ENCODE measurements around the gene GRAMD1C. TPM values are rescaled to one million over a fixed set of nuclear protein-coding genes. Genes with fewer than 3 reads are reported as not detected.
"Not testable (repeated sequence)": the region's sequence is repeated elsewhere in the genome, so short reads cannot be mapped to it uniquely, and the experiment has no call there.

GRAMD1C gene
- total and polyA plus RNA-seq, 12 donors, result 0.37 to 4.7 (median 1.2) TPM

DNA sequence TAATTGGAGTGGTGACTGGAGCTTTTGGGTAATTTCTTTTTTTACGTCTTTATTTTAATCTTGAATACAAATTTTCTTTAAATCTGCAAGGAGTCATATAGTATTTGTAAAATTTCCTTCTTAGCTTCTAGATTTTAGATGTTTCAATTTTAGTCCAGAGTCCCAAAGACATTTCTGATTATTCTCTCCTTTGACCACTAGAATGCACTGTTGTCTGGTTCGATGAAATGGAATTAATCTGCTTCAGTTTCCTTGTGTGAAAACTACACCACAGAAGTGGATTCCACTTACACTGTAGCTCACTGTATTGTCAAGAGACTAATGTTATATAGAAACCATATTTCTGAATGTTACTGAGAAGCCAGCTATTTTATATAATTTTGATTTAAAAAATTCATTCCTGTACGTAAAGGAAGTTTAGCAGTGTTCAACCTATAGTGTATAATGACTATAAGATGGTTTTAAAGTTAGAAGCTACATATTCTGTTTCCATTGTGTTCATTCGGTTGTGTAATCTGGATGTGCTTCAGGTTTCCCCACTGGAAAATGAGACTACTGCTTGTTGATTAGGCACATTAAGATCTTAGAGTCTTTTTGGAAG, 6.1 kb downstream of the GRAMD1C start:
- peak in 7 of 9 donors; percentile 49 to 70 (median 57) for TF ChIP-seq CTCF (IDR thresholded peaks at IDR 0.05)
- DNase-seq (no peak), ATAC-seq (no peak)
- Histone ChIP-seq H3K4me3 (no peak overlapping the region), H3K27me3 (no peaks in the 10 kb centered on the region), H3K27ac (no peak overlapping the region), H3K36me3 (no peaks in the 10 kb centered on the region), H3K4me1 (peaks cover 0 to 1% (median 0%) of the 10 kb centered on the region in 9 donors), H3K9me3 (no peaks in the 10 kb centered on the region)
- intact Hi-C loops (cut with DNase I), result loop anchor here in 5 of 10 donors (5.0 to 10.0 kb wide), 6 partner anchors 68 to 1560 kb away; partner anchors contain the start of genes CCDC191 (in 1 of the 5), DRD3 (in 1 of the 5) and QTRT2 (in 1 of the 5)
- WGBS, 2 donors, result 54 to 55% methylated on average over 4 of the region's 4 CpGs

DNA sequence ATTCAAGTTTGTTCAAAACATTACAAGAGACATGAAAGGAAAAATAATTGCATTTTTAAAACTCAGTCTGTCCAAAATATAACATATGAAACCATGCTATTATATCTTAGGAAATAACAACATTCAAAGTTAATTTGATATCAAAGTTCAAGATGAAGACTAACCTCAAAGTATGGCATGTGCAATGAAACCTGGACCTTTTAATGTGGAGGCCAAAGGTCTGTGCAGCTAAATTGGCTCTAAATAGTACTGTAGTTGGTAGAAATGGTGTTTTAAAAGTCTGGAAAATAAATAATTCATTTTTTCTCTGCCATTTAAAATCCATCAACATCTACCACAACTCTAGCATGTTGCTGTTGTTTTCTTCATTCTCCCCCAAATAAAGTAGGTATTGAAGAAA, 8.7 kb downstream of the GRAMD1C start:
- Histone ChIP-seq H3K36me3 (no peaks in the 10 kb centered on the region), H3K4me1 (no peaks in the 10 kb centered on the region), H3K9me3 (no peaks in the 10 kb centered on the region), H3K4me3 (no peak overlapping the region), H3K27me3 (no peaks in the 10 kb centered on the region), H3K27ac (no peak overlapping the region)
- intact Hi-C loops (cut with DNase I), result loop anchor here in 4 of 10 donors (10.0 kb wide), 4 partner anchors 68 to 1562 kb away; partner anchors contain the start of gene DRD3 (in 1 of the 4)
- no peak for TF ChIP-seq CTCF (IDR thresholded peaks at IDR 0.05)
- DNase-seq (no peak), ATAC-seq (no peak)

GRCh38 chr3:113847664-113848461, 9.3 kb downstream of the GRAMD1C start:
- TF ChIP-seq CTCF (IDR thresholded peaks at IDR 0.05), result no peak
- 81 to 82% methylated on average over 2 of the region's 2 CpGs for WGBS, 2 donors

DNA sequence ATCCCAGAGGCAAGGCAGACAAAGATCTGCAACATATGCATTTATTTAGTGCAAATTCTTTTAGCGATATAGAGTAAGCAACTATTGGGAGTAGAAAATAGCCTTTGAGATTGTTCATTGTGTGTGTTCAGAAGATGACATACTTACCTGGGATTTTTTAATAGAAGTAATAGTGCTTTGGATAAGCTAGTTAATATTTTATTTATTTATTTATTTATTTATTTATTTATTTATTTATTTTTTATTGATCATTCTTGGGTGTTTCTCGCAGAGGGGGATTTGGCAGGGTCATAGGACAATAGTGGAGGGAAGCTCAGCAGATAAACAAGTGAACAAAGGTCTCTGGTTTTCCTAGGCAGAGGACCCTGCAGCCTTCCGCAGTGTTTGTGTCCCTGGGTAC, 10.5 kb downstream of the GRAMD1C start:
- H3K27me3 ChIP-seq, H3K4me1 ChIP-seq, H3K4me3 ChIP-seq, H3K36me3 ChIP-seq, ATAC-seq, H3K27ac ChIP-seq, H3K9me3 ChIP-seq, DNase-seq: not testable (repeated sequence)
- intact Hi-C loops (cut with DNase I), result loop anchor here in 4 of 10 donors (10.0 kb wide), 4 partner anchors 66 to 1564 kb away; partner anchors contain the start of gene DRD3 (in 1 of the 4)
- 96% methylated on average over 2 to 3 of the region's 3 CpGs for WGBS, 2 donors

More at GRCh38 chr3:113847664-113848461, 9.3 kb downstream of the GRAMD1C start:
- Histone ChIP-seq H3K27ac (no peak overlapping the region), H3K4me3 (no peak overlapping the region), H3K27me3 (no peaks in the 10 kb centered on the region), H3K36me3 (no peaks in the 10 kb centered on the region), H3K4me1 (no peaks in the 10 kb centered on the region), H3K9me3 (no peaks in the 10 kb centered on the region)
- intact Hi-C loops (cut with DNase I), result loop anchor here in 4 of 10 donors (10.0 kb wide), 4 partner anchors 67 to 1563 kb away; partner anchors contain the start of gene DRD3 (in 1 of the 4)
- no peak for ATAC-seq
- DNase-seq, result no peak

DNA sequence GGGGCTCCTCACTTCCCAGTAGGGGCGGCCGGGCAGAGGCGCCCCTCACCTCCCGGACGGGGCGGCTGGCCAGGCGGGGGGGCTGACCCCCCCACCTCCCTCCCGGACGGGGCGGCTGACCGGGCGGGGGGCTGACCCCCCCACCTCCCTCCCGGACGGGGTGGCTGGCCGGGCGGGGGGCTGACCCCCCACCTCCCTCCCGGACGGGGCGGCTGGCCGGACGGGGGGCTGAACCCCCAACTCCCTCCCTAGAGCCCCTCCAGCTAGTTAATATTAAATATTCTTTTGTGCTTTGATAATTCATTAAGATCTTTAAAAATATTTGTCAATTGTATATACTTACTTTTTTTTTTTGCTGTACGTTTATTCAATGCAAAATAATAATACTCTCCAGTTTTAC, 11.3 kb downstream of the GRAMD1C start:
- H3K4me1 ChIP-seq, H3K27ac ChIP-seq, H3K4me3 ChIP-seq, DNase-seq, ATAC-seq, H3K27me3 ChIP-seq, H3K36me3 ChIP-seq, H3K9me3 ChIP-seq: not testable (repeated sequence)
- 91 to 94% methylated on average over 7 to 15 of the region's 22 CpGs for WGBS, 2 donors
- intact Hi-C loops (cut with DNase I), result loop anchor here in 4 of 10 donors (10.0 kb wide), 4 partner anchors 65 to 1565 kb away; partner anchors contain the start of gene DRD3 (in 1 of the 4)

DNA sequence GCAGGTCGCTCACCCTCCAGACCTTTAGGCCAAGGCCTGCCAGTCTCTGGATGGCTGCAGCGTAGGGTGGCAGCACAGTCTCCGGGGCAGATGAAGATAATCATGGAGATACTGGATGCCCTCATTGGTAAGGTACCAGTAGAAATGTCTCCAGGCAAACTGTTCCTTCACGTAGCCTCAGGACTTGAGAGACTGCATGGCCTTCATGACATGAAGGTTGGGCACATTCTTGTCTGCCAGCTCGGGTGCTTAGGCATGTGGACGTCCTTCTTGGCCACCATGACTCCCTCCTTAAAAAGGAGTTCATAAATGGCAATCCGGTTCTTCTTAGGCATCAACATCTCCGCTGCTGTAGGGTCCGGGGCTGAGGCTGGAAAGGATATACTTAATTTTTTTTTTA, 11.8 kb downstream of the GRAMD1C start:
- DNase-seq; H3K9me3 ChIP-seq; H3K27ac ChIP-seq; H3K4me1 ChIP-seq; H3K4me3 ChIP-seq; intact Hi-C loops (cut with DNase I); ATAC-seq; H3K36me3 ChIP-seq; H3K27me3 ChIP-seq: not testable (repeated sequence)
- WGBS, 2 donors, result 87 to 95% methylated on average over 9 of the region's 9 CpGs
